Karpas-422 (cell line): ENCODE measurements around the gene SSTR5. TPM values are rescaled to one million over a fixed set of nuclear protein-coding genes. Genes with fewer than 3 reads are reported as not detected.

Source experiments
- DNase-seq: peaks from one replicate; pipeline ENCODE4 v3.0.0-alpha.2; 2015
- H2AFZ ChIP-seq: fragments of 200-600 bp; sonication (generic); 2 replicates; pipeline ENCODE4 v1.6.1; 2014; ENCODE audit warnings: antibody characterized with exemption, low read length, mixed read lengths
- H3K27ac ChIP-seq: fragments of 200-600 bp; sonication (generic); 2 replicates; pipeline ENCODE4 v1.5.1; 2014; ENCODE audit warnings: mild to moderate bottlenecking, low read length, moderate library complexity
- H3K27me3 ChIP-seq: fragments of 200-600 bp; sonication (generic); 2 replicates; pipeline ENCODE4 v1.6.1; 2014; ENCODE audit warnings: low read length, mixed read lengths
- H3K36me3 ChIP-seq: fragments of 200-600 bp; sonication (generic); 2 replicates; pipeline ENCODE4 v1.6.1; 2014; ENCODE audit warnings: low read length, mixed read lengths; ENCODE audit not compliant: insufficient read depth
- H3K4me1 ChIP-seq: fragments of 200-600 bp; sonication (generic); 2 replicates; pipeline ENCODE4 v1.6.1; 2014; ENCODE audit warnings: mild to moderate bottlenecking, low read length, mixed read lengths
- H3K4me2 ChIP-seq: fragments of 200-600 bp; sonication (generic); 2 replicates; pipeline ENCODE4 v1.6.1; 2014; ENCODE audit warnings: low read length, low read depth, mild to moderate bottlenecking; ENCODE audit not compliant: poor library complexity, severe bottlenecking
- H3K4me3 ChIP-seq: fragments of 200-600 bp; sonication (generic); 2 replicates; pipeline ENCODE4 v1.5.1; 2014; ENCODE audit warnings: mild to moderate bottlenecking, antibody characterized with exemption, low read length, mixed read lengths
- H3K79me2 ChIP-seq: fragments of 200-600 bp; sonication (generic); 2 replicates; pipeline ENCODE4 v1.6.1; 2014; ENCODE audit warnings: mild to moderate bottlenecking, low read length, mixed read lengths
- H3K9ac ChIP-seq: fragments of 200-600 bp; sonication (generic); 2 replicates; pipeline ENCODE4 v1.6.0; 2014; ENCODE audit warnings: low read length
- H3K9me2 ChIP-seq: fragments of 200-600 bp; sonication (generic), shearing (Covaris generic); replicated peaks from 2 replicates; pipeline ENCODE4 v1.6.0; 2014; ENCODE audit warnings: mild to moderate bottlenecking, low read length, moderate library complexity; ENCODE audit not compliant: insufficient read depth
- H3K9me3 ChIP-seq: fragments of 300-700, 200-600 bp; sonication (generic); 2 replicates; pipeline ENCODE4 v1.6.1; 2014; ENCODE audit warnings: low read length, mixed read lengths
- H4K20me1 ChIP-seq: fragments of 200-600 bp; sonication (generic); 2 replicates; pipeline ENCODE4 v1.6.1; 2014; ENCODE audit warnings: mild to moderate bottlenecking, antibody characterized with exemption, low read length, low read depth; ENCODE audit not compliant: insufficient read depth
- total RNA-seq: library from RNA; depleted of rRNA; stranded (reverse); fragments of >200 nt; shearing (Covaris generic); gene quantifications from 2 replicates; pipeline ENCODE4 v1.2.3, GENCODE V29; 2014; ENCODE audit warnings: low replicate concordance

The SSTR5 gene
- total RNA-seq, 1 experiment from 2014 or later = not detected

- DNase-seq = no peak
- Histone ChIP-seq H3K27ac (no peak overlapping the region), H3K36me3 (no peaks in the 10 kb centered on the region), H3K9me2 (no peaks in the 10 kb centered on the region), H3K9ac (no peak overlapping the region), H3K4me2 (no peak overlapping the region), H3K4me3 (no peak overlapping the region), H3K27me3 (no peaks in the 10 kb centered on the region), H3K9me3 (no peaks in the 10 kb centered on the region), H4K20me1 (peaks cover 3% of the 10 kb centered on the region; the same call in 1 of the 2 replicates), H3K79me2 (no peaks in the 10 kb centered on the region), H3K4me1 (no peaks in the 10 kb centered on the region), H2AFZ (no peak overlapping the region)
Observed at GRCh38 chr16:1043881-1044451, 28.6 kb upstream of the SSTR5 start.

GRCh38 chr16:1044460-1045309, 27.9 kb upstream of the SSTR5 start:
- H3K79me2 ChIP-seq = no peaks in the 10 kb centered on the region
- H3K9ac ChIP-seq = no peak overlapping the region
- H3K27ac ChIP-seq = no peak overlapping the region
- H3K36me3 ChIP-seq = no peaks in the 10 kb centered on the region
- H4K20me1 ChIP-seq = peaks cover 3% of the 10 kb centered on the region; the same call in 1 of the 2 replicates
- H3K4me2 ChIP-seq = no peak overlapping the region
- no peaks in the 10 kb centered on the region for H3K27me3 ChIP-seq
- no peaks in the 10 kb centered on the region for H3K9me3 ChIP-seq
- no peaks in the 10 kb centered on the region for H3K4me1 ChIP-seq
- DNase-seq = no peak
- no peak overlapping the region for H3K4me3 ChIP-seq
- no peaks in the 10 kb centered on the region for H3K9me2 ChIP-seq
- H2AFZ ChIP-seq = no peak overlapping the region

- Histone ChIP-seq H3K36me3 (no peaks in the 10 kb centered on the region), H3K4me2 (no peak overlapping the region), H2AFZ (no peak overlapping the region), H3K9me2 (no peaks in the 10 kb centered on the region), H3K4me3 (no peak overlapping the region), H4K20me1 (peaks cover 3% of the 10 kb centered on the region; the same call in 1 of the 2 replicates), H3K27ac (no peak overlapping the region), H3K9ac (no peak overlapping the region), H3K9me3 (no peaks in the 10 kb centered on the region), H3K79me2 (no peaks in the 10 kb centered on the region), H3K27me3 (no peaks in the 10 kb centered on the region), H3K4me1 (no peaks in the 10 kb centered on the region)
- DNase-seq = no peak
Observed at GRCh38 chr16:1045310-1045992, 27.1 kb upstream of the SSTR5 start.

GRCh38 chr16:1045993-1046911, 26.3 kb upstream of the SSTR5 start:
- no peak overlapping the region for H3K9ac ChIP-seq
- no peak overlapping the region for H3K4me3 ChIP-seq
- H2AFZ ChIP-seq = no peak overlapping the region
- no peaks in the 10 kb centered on the region for H3K4me1 ChIP-seq
- H4K20me1 ChIP-seq = peaks cover 3% of the 10 kb centered on the region; the same call in 1 of the 2 replicates
- no peaks in the 10 kb centered on the region for H3K9me3 ChIP-seq
- H3K27me3 ChIP-seq = no peaks in the 10 kb centered on the region
- no peaks in the 10 kb centered on the region for H3K9me2 ChIP-seq
- no peak overlapping the region for H3K4me2 ChIP-seq
- no peaks in the 10 kb centered on the region for H3K79me2 ChIP-seq
- no peak overlapping the region for H3K27ac ChIP-seq
- no peaks in the 10 kb centered on the region for H3K36me3 ChIP-seq
- DNase-seq = no peak

GRCh38 chr16:1047123-1047522, 25.4 kb upstream of the SSTR5 start:
- no peak overlapping the region for H3K9ac ChIP-seq
- no peaks in the 10 kb centered on the region for H3K4me1 ChIP-seq
- no peaks in the 10 kb centered on the region for H3K79me2 ChIP-seq
- no peaks in the 10 kb centered on the region for H3K9me2 ChIP-seq
- H3K27me3 ChIP-seq = no peaks in the 10 kb centered on the region
- no peaks in the 10 kb centered on the region for H3K36me3 ChIP-seq
- no peak overlapping the region for H3K27ac ChIP-seq
- no peak overlapping the region for H2AFZ ChIP-seq
- H3K4me2 ChIP-seq = no peak overlapping the region
- H3K4me3 ChIP-seq = no peak overlapping the region
- DNase-seq = no peak
- H3K9me3 ChIP-seq = no peaks in the 10 kb centered on the region
- H4K20me1 ChIP-seq = peaks cover 3% of the 10 kb centered on the region; the same call in 1 of the 2 replicates

GRCh38 chr16:1047801-1048200, 24.7 kb upstream of the SSTR5 start:
- H3K4me1 ChIP-seq = no peaks in the 10 kb centered on the region
- no peaks in the 10 kb centered on the region for H3K27me3 ChIP-seq
- no peaks in the 10 kb centered on the region for H3K79me2 ChIP-seq
- no peak overlapping the region for H3K27ac ChIP-seq
- no peaks in the 10 kb centered on the region for H3K36me3 ChIP-seq
- DNase-seq = no peak
- H3K9me3 ChIP-seq = no peaks in the 10 kb centered on the region
- no peak overlapping the region for H3K4me3 ChIP-seq
- H2AFZ ChIP-seq = no peak overlapping the region
- H4K20me1 ChIP-seq = peaks cover 3% of the 10 kb centered on the region; the same call in 1 of the 2 replicates
- H3K9ac ChIP-seq = no peak overlapping the region
- no peaks in the 10 kb centered on the region for H3K9me2 ChIP-seq
- no peak overlapping the region for H3K4me2 ChIP-seq

GRCh38 chr16:1048442-1049112, 24.0 kb upstream of the SSTR5 start:
- H3K27me3 ChIP-seq = no peaks in the 10 kb centered on the region
- no peaks in the 10 kb centered on the region for H3K9me2 ChIP-seq
- H3K36me3 ChIP-seq = no peaks in the 10 kb centered on the region
- no peak overlapping the region for H3K4me2 ChIP-seq
- no peak overlapping the region for H3K27ac ChIP-seq
- H3K9ac ChIP-seq = no peak overlapping the region
- no peak overlapping the region for H3K4me3 ChIP-seq
- no peaks in the 10 kb centered on the region for H3K9me3 ChIP-seq
- no peaks in the 10 kb centered on the region for H3K79me2 ChIP-seq
- H4K20me1 ChIP-seq = peaks cover 3% of the 10 kb centered on the region; the same call in 1 of the 2 replicates
- no peaks in the 10 kb centered on the region for H3K4me1 ChIP-seq
- no peak overlapping the region for H2AFZ ChIP-seq
- DNase-seq = peak; percentile 71
